GM21737 (cell line): Measurements from ENCODE around the gene PNLIPRP2.

Source experiments
- ATAC-seq: cut with Tn5 transposase; IDR thresholded peaks from one replicate; pipeline ENCODE4 v1.9.1; 2021; ENCODE audit warnings: mild to moderate bottlenecking, moderate library complexity; ENCODE audit not compliant: unreplicated experiment

PNLIPRP2 gene

GRCh38 chr10:116653885-116654284 lies 33.1 kb downstream of the PNLIPRP2 start:
- no peak for ATAC-seq

GRCh38 chr10:116654816-116655215 lies 34.1 kb downstream of the PNLIPRP2 start:
- no peak for ATAC-seq

- no peak for ATAC-seq
Observed at GRCh38 chr10:116655568-116655967, 34.8 kb downstream of the PNLIPRP2 start.

- ATAC-seq, result no peak
Observed at GRCh38 chr10:116656044-116656443, 35.3 kb downstream of the PNLIPRP2 start.

DNA sequence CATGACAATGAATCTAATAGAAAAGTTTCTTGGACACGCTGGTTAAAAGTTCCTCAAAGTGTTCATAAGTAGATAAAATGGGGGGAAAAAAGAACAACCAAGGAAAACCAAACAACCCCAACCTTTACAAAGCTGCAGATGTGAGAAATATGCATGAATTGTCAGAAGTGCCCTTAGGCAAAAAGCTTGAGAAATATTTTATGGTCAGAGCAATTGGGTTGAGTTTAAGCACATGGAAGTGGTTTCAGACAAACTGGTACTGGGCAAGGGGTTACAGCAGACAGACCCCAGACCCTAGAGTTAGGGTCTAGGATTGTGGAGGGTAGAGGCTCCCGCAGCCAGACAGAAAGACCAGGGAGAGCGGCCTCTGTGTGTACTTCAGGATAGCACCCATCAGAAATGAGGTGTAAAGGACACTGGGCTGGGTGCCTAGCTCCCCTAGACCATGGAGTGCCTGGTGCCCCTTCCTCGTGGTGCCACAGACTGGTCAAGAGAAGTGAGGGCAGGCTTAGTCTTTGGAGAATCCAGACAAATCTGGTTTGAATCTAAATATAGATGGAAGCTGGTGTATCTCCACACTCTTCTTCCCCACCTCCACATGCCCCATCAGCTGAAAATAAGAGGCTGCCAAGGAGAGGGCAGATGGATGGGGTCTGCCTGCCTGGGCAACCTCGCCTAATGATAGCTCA lies 37.3 kb downstream of the PNLIPRP2 start:
- ATAC-seq, result no peak

GRCh38 chr10:116659049-116659670 lies 38.4 kb downstream of the PNLIPRP2 start:
- ATAC-seq, result no peak

- no peak for ATAC-seq
Observed at GRCh38 chr10:116660860-116661259, 40.1 kb downstream of the PNLIPRP2 start.

GRCh38 chr10:116663342-116663741 lies 42.6 kb downstream of the PNLIPRP2 start:
- ATAC-seq, result no peak

DNA sequence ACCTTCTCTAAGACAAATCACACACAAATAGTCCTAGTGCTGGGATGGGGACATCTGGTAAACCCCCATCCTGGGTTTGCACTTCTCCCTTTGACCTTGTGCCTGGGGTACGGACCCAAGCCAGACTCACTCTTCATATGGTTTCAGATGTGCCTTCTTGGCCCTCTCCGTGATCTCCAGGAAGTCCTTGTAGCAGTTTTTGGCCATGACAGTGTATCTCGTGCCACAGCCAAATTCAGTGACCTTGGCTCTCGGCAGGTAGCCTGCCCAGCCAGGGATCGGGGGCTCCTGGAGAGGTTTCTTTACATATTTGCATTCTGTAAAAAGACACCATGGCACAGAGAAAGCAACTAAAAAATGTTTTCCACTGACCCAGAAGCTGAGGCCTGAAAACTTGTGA lies 43.9 kb downstream of the PNLIPRP2 start:
- no peak for ATAC-seq

DNA sequence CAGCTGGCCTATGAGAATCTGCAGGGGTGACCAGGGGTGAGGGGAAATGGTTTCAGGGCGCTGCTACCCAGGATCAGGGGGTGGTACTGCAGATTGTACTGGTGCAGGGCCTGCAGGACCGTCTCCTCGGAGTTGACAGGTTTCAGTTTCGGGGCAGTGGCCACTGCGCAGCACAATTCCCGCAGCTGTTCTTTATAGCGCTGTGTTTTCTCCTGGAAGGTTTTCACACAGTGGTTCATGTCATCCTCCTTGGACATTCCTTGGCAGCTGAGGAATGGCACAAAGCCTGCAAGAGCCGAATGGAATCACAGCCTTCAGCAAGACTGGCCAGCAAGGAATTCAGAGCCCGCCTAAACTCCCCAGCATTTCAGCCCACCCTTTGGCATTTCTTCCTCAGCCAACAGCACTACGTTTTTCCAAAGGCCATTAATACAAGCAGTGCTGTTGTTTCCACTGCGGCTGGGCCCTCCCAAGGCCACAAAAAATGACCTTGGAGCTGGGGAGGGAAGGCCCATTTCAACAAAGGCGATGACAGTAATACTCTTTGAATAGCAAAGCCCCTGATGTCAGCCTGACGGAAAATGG lies 44.9 kb downstream of the PNLIPRP2 start:
- no peak for ATAC-seq

DNA sequence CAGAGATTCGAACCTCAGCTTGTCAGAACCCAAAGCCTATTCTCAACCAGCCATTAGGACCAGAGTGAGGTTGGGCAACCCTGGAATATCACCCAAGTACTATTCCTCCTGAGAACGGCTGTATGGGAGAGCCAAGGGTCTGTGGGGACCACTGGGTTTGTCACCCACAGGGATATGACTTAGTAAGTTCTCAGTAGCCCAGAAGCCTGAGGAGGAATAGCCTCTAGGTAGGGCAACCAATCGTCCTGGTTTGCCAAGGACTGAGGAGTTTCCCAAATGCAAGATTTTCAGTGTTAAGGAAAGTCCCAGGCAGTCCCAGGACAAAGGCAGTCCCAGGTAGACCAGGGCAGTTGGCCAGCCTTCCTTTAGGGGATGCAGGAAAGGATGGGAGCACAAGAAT lies 46.7 kb downstream of the PNLIPRP2 start:
- ATAC-seq, result no peak

- no peak for ATAC-seq
Observed at GRCh38 chr10:116668018-116668417, 47.3 kb downstream of the PNLIPRP2 start.

DNA sequence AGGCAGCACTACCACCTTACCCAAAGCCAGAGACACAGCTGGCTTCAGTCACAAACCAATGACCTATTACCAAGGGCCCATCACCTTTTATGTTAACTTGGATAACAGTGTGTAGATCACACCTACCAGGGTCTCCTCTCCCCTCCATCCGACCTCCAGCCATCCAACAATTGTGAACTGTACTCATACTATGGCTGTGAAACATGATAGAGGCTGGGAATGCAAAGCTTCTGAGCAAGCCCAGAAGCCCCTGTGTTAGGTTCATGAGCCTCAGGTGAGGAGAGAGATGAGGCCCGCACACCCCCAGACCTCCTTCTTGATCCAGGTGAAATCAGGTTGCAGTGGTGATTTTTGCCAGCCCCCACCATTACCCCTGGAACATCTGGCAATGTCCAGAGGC lies 47.7 kb downstream of the PNLIPRP2 start:
- no peak for ATAC-seq

DNA sequence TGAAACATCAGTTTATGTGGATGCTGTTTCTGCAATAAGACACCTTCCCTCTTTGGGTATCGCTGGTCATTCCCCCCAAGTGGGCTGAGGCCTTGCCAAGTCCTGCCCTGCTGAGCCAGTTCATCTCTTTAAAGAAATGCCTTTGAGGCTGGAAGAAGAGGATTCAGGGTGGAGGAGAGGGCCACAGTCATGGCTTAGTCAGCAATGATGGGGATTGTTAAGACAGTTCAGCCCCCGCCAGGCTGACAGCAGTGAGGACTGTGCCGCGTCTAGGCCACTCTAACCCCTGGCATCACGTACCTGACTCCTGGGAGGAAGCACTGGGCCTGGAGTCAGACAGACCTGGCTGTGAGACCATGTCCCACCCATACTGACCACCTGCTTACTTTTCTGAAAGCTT lies 48.3 kb downstream of the PNLIPRP2 start:
- ATAC-seq, result no peak

GRCh38 chr10:116669832-116670644 lies 49.3 kb downstream of the PNLIPRP2 start:
- no peak for ATAC-seq

DNA sequence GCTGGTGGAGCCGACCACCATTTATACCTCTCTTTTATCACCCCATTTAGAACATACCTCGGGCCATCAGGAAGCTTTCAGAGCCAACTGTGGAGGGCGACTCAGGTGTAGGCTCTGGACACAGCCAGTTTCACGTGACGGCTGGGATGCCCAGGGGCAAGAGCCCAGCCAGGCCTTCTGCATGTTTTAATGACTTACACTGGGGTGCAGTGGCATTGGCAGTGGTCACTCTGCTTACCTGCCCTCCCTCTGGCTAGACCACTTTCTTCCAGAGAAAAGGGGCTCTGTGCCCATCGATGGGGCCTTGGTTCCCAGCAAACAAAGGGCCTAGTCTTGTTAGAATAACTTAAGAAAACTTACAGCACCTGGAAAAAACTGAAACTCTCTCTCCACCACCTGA lies 50.0 kb downstream of the PNLIPRP2 start:
- no peak for ATAC-seq

- ATAC-seq, result no peak
Observed at GRCh38 chr10:116671274-116671926, 50.6 kb downstream of the PNLIPRP2 start.

DNA sequence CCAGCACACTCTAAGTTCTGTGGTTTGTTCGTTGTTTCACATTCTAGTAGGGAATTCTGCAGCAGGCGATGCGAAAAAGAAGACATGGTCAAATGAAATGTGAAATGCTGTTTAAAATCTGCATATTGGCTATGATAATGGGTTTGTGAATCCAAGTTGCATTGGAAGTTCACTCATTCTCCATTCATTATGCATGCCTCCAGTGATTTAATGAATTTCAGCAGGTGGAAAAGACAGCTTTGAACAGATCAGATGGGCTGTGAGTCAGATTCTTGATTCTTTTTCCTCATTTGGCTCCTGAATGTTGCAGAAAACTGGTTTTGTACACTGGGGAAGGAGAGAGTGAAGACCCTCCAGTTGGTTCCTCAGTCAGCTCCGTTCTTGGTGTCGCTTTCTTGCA lies 52.1 kb downstream of the PNLIPRP2 start:
- no peak for ATAC-seq

DNA sequence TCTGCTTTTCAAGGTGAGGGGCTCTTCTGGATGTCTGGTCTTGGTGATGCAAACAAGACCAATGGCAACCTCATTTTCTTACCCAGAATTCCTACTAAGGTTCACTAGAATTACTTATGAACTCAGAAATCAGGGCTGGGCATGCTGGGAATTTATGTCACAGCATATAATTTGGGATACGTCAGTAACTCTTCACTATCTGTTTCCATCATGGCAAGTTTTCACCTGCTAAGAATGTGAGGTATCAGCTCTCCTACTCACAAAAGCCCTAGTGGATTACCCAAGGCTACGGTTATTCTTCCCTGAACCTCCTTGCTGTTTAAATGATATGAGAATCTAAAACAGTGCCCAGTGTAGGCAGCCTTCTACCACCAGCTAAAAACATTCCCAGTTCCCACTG lies 53.1 kb downstream of the PNLIPRP2 start:
- ATAC-seq, result no peak

DNA sequence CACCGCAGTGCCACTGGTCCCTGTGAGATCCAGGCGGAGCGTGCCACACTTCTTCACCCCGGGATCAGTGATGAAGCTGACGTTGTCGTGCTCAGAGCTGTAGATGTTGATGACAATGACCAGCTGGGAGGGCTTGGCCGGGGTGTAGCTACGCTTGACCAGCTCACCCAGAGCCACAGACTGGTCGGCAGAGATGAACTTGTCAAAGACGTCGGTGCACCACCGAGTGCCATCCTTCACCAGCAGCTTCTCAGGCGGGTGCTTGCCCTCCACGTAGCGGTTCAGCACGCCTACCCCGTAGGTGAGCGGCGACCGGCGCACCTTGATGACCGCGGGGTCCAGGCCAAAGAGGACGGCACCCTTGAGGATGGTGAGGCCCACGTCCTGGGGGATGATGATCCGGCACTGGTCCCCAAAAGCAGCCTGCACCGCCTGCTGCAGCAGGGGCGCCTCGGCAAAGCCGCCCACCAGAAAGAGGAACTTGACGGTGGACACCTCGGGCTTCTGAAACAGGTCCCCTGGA lies 54.2 kb downstream of the PNLIPRP2 start:
- ATAC-seq, result no peak

DNA sequence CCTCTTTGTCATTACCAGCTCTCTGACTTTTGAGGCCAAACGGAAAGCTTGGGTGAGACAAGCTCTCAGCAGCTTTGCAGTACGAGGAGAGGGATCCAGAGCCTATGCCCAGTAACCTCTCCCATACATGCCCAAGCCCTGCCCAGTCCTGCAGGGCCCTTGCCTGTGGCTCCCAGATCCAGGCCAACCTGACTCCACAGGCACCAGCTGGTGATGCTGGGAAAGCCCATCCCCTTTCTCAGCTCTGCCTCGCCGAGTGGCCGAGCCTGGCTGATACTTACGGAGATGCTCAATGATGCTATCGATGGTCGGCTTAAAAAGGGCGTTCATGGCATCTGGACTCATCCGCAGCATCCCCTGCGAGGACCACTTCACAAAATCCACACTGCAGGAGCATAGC lies 55.4 kb downstream of the PNLIPRP2 start:
- ATAC-seq, result no peak
